Activated CD8-positive, alpha-beta memory T cell treated with anti-CD3 and anti-CD28 coated beads for 1 hour (primary cell): ENCODE results near the gene JAZF1.

Experiments
- DNase-seq, 2 donors: peaks; one replicate each; pipeline ENCODE4 v3.0.0-alpha.2; 2020; ENCODE audit warnings: low read depth in 1 of 2; ENCODE audit errors: extremely low read depth in 1 of 2

Gene JAZF1

DNA sequence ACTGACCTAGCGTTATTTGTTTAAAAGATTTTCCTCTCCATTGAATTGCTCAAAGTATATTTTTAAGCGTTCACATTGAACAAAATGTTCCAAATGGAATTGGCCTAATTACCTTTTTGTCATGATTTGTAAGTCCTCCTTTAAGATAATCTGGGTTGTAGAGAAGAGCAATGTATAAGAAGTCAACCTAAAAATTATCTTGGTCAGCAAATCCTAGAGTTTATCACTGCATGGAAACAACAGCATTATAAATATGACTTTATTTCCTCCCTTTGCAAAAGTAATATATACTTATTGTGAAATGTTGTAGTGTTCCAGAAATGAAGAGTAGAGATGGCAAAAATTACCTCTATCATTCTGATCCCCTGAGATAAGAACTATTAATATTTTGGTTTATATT lies 381.4 kb downstream of the JAZF1 start:
- DNase-seq, result no peak

DNA sequence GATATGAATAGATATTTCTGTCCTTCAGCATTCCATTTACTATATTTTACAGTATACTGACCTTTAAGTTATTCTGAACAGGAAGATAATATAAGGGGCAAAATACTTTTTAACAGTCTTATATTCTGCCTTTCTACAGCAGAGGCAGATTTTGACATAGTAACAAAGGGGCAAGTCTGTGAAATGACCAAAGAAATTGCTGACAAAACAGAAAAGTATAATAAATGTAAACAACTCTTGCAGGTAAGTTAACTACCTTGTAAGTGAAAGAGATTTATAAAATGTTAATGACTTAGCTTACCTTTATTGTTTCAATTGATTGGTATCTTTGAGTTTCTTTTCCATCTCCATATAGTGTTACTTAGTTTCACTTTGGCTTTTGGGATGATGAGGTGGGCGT lies 384.6 kb downstream of the JAZF1 start:
- DNase-seq, result no peak

DNA sequence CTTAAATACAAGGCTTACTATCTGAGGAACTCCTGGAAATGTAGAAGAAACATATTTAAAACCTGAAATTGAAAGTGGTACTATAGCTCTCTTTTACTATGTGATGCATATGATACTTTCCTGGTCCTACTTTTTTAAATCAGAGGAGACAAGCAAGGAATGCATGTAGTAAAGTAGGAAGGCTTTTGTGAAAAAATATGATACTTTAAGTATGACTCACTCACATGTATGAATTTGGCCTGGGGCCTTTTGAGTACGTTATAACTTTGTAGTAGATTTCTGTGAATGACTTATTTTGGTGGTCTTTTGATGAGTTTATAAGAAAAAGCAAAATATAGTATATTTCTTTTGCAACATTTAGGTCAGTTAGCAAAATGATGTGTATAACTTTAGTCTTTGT lies 386.8 kb downstream of the JAZF1 start:
- DNase-seq, result no peak

DNA sequence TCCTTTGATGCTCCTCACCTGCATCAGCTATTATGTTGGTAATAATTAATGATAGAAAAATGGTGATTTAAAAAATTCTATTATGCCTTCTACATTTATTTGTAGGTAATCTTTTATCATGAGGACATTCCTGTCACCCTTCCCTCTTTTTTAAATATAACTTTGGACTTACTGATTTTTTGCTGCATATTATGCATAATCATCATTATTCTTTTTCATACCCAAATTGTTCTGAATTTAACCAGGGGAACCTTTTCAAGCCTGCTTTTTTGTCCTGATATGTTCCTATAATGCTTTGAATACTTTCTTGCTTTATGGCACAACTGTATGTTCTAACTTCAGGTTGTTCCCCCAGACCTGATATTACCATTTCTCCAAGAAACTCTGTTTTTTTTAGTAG lies 392.2 kb downstream of the JAZF1 start:
- no peak for DNase-seq

DNA sequence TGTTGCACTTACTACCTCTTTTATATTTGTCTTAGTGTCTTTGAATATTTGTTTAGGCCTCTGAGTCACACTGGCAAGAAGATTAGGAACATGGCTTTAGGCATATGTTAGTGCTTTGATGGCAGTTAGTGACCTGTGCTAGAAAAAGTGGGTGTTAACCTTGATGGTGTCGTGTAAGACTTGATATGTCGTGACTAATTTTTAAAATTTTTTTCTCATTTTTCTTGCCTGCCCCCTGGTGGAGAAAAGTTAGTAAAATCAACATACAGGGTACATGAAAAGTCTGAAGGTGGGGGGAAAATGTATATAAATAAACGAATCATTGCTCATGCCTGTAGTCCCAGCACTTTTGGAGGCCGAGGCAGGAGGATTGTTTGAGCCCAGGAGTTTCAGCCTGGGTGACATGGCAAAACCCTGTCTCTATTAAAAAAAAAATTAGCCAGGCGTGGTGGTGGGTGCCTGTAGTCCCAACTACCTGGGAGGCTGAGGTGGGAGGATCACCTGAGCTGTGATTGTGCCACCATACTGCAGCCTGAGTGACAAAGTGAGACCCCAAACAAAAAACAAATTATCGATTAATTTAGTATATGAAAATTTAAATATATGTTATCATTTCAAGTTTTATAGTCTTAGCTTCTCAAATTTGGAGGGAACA lies 396.1 kb downstream of the JAZF1 start:
- no peak for DNase-seq

DNA sequence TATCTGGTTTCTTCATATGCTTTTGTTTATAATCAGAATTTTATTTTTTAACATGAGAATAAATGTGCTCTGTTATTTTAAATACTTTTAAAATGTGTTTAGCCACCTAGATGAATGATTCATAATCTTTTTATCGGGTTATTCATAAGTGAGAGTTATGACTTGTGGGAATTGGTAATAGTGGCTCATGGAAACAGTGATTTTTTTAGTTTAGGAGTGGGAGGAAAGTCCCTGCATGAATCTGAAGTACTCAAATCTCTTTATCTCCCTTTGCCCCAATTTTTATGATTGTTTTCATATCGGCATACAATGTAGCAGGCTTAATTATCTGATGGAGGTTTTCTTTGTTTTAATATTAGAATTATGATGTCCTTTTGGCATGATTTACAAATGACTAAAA lies 397.7 kb downstream of the JAZF1 start:
- no peak for DNase-seq

DNA sequence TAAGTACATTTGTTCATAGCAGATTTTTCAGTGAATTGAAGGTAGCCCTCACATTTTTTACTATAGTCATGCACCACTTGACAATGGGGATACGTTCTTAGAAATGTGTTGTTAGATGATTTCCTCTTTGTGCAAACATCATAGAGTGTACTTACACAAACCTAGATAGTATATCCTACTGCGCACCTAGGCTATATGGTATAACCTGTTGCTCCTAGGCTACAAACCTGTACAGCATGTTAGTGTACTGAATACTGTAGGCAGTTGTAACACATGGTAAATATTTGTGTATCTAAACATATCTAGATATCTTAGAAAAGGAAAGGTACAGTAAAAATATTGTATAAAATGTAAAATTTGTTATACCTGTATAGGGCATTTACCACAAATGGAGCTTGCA lies 399.4 kb downstream of the JAZF1 start:
- DNase-seq, result no peak
